ENCODE data around the gene HNRNPUL1.

GRCh38 chr19:41248895-41249294 is 15.3 kb upstream of the HNRNPUL1 start:
- TF ChIP-seq HDAC2 (IDR thresholded peaks at IDR 0.05; ENCODE audit: borderline replicate concordance in 1 of 2, low read depth in 2 of 2, low read length in 2 of 2) (no peak), POLR2AphosphoS5 (IDR thresholded peaks at IDR 0.05; ENCODE audit: low read depth, low read length) (no peak), POLR2A (IDR thresholded peaks at IDR 0.05; ENCODE audit: control extremely low read depth in 1 of 2, low read depth in 2 of 2, low read length in 2 of 2) (no peak), SIN3A (conservative IDR thresholded peaks at IDR 0.05 in 1 of 2, IDR thresholded peaks at IDR 0.05 in 1 of 2; ENCODE audit: low read depth in 1 of 2, low read length in 2 of 2) (no peak)
